Erythroblast (primary cell): ENCODE results near the gene ACVR1B.

Experiments used
- DNase-seq, 2 experiments: peaks; one replicate each; lab custom pipeline; 2025; lab: John Stamatoyannopoulos, UW
- GATA1 ChIP-seq: IDR thresholded peaks from 2 replicates; pipeline ENCODE4 v1.6.1; 2011; ENCODE audit warnings: low read depth, mild to moderate bottlenecking, control low read depth, low read length, moderate library complexity
- POLR2A ChIP-seq: IDR thresholded peaks from 2 replicates; pipeline ENCODE4 v1.6.1; 2011; ENCODE audit warnings: mild to moderate bottlenecking, low read length

ACVR1B gene

DNA sequence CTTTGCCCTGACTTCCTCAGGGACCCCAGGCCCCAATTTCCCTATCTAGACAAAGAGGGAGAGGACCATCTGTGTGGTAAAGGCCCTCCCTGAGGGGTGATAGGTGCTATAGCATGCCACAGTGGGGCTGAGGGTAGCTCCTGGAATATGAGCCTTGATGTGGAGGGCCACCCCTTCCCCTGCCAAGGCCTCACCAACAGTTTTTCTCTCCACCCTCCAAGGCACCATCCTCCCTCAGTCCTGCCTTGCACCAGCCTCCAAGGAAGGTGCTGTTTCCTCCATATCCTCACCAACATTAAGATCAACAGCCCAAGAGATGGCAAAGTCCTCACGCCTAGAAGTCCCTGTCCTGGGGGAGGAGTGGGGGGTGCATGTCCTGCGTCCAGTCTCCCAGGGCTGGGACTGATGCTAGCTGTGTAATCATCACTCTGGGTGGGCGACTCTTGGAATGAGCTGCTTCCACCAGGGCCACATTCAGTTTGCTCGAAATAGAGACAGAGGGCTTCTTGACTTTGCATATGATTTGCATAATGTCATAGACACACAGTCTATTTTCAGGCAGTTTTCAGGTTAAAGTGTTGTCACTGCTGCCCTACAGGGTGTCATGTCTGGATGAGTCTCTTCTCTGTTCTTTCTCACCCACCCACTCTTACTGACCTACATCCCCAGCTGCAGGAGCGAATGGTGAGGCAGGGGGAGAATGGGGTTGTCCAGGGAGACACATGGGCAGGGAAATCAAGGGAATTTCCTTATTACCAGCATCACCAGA, 26.8 kb upstream of the ACVR1B start:
- TF ChIP-seq GATA1: no peak
- no peak for TF ChIP-seq POLR2A
- DNase-seq: no peak

- no peak for TF ChIP-seq GATA1
- TF ChIP-seq POLR2A: no peak
Observed at GRCh38 chr12:51925346-51926063, 26.0 kb upstream of the ACVR1B start.

GRCh38 chr12:51926064-51926632, 25.4 kb upstream of the ACVR1B start:
- TF ChIP-seq GATA1 (no peak), POLR2A (peak; percentile 46)
- DNase-seq: peak; percentile 55 to 70

More at GRCh38 chr12:51925346-51926063, 26.0 kb upstream of the ACVR1B start:
- DNase-seq: peak; percentile 49

GRCh38 chr12:51926718-51927117, 24.8 kb upstream of the ACVR1B start:
- DNase-seq: peak; percentile 59 to 60
- no peak for TF ChIP-seq POLR2A
- TF ChIP-seq GATA1: no peak

- DNase-seq: no peak
- TF ChIP-seq POLR2A: no peak
- no peak for TF ChIP-seq GATA1
Observed at GRCh38 chr12:51932218-51933076, 19.1 kb upstream of the ACVR1B start.

DNA sequence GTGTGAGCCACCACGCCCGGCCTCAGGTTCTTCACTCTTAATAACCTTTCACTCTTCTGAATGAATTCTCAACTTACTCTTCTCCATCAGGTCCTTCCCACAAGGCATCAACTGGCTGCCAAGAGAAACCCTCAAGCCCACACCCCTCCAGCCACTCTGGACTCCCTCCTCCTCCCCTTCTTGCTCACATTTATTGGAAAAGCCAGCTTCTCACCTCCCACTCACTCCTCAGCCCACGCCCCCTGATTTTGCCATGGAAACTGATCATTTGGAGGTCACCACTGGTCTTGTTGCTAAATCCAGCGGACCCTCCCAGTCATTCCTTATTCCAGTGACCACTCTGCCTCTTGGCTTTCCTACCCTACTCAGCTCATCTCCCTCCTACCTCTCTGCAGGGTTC, 17.4 kb upstream of the ACVR1B start:
- DNase-seq: no peak
- TF ChIP-seq POLR2A (no peak), GATA1 (no peak)

GRCh38 chr12:51937926-51938325, 13.6 kb upstream of the ACVR1B start:
- no peak for DNase-seq
- TF ChIP-seq POLR2A (no peak), GATA1 (no peak)

- TF ChIP-seq GATA1: no peak
- no peak for TF ChIP-seq POLR2A
- DNase-seq: no peak
Observed at GRCh38 chr12:51938726-51939125, 12.8 kb upstream of the ACVR1B start.

DNA sequence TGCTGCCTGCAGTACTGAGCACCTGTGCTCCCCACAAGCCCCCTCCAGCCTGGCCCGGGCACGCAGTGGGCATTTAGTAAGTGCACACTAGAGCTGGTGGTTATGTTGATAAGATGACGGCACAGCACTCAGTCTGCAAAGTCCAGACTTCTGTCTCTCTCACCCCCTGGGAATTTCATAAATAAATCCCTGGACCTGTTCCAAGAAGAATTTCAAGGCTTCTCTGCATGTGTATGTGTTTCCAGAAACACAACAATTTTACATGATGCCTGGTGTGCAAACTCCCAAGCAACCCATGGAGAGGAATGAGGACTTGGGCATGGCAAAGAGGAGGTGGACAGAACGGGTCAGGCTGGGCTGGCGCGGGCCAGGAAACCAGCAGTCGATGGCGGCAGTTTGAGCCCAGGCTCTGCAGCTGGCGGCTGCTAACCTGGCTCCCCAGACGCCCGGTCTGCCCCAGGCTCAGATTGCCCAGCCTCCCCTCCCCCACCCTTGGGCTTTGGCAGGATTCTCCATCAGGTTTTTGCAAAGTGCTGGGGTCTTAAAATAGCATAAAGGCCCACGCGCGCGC, 10.4 kb upstream of the ACVR1B start:
- TF ChIP-seq GATA1 (no peak), POLR2A (no peak)
- no peak for DNase-seq

DNA sequence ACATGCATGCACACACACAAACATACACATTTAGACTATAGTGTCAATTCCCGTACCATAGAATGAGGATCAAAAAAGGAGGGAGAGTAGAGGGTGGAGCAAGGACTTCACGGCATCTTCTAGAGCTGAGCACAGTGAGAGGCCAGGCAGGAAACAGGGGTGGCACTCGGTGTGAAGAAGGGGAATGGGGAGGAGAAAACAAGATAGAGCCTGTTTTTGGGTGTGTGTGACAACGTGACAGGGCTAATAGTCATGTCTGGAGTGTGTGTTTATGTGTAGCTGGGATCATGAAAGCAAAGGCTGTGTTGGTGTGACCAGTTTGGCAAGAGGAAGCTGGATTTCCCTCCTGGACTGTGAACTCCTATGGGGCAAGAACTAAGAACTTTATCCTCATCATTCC, 9.9 kb upstream of the ACVR1B start:
- no peak for DNase-seq
- no peak for TF ChIP-seq POLR2A

DNA sequence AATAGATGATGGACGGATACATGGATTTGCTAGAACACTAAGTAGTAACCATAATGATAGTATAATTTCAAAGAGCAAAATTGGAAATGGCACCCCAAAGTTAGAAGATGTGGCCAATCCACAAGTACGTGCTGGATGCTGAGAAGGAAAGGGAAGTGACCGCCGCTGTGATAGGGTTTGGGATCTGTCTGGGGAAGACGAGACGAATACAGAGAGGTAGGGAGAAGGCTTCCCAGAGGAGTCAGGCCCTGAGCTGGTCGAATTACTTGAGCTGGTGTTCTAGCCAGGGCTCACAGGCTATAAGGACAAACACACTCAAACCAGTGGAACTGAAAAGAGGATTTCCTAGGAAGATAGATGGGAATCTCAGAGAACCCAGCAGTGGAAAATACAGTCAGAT, 9.4 kb upstream of the ACVR1B start:
- no peak for TF ChIP-seq POLR2A
- no peak for TF ChIP-seq GATA1
- no peak for DNase-seq

DNA sequence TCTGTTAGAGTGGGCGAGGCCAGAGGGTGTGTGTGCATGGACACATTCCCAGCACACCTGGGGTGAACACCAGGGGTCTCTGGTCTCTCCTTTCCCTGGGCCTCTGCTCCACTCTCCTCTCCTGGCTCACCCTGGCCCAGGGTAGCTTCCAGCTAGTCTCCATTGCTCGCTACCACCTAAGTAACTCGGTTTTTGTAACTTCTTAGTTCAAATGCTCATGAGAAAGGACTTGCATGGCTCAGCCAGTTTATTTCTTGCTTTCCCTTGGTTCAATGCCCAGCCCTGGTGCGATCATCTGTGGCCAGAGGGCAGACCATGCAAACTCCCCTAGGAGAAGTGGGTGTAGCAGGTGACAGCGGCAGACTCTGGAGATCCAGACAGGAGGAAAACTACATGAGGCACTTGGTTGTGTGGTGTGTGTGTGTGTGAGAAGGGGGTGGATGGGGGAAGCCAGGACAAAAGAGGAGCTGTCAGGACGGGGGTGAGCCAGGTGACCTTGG, 8.9 kb upstream of the ACVR1B start:
- no peak for TF ChIP-seq POLR2A
- no peak for TF ChIP-seq GATA1
- DNase-seq: no peak

DNA sequence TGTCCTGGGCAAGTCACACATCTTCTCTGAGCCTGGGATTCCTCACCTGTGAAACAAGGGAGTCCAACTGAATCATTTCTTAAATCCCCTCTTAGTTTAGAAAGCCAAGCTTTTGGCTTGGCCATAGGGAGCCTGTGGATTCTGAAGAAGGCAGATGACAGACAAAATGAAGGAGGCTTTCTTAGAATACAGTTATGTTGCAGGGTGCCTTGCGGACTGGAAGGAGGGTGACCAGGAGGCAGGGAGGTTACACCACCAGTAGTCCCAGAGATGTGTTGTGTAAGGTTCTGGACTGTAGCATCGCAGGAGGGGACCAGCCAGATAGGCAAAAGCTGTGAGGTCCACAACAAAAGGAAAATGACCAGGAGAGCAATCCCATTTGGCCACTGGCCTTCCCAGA, 8.2 kb upstream of the ACVR1B start:
- DNase-seq: no peak
- TF ChIP-seq GATA1 (no peak), POLR2A (no peak)
